GM19025 (cell line): ENCODE data around the gene KIRREL2.
A peak's percentile ranks its signal among the peaks of the same experiment; 100 is the strongest.

ENCODE experiments used
- ATAC-seq: cut with Tn5 transposase; IDR thresholded peaks from one replicate; pipeline ENCODE4 v1.9.1; 2021; ENCODE audit warnings: mild to moderate bottlenecking, low read depth, moderate library complexity; ENCODE audit not compliant: unreplicated experiment

Gene KIRREL2

GRCh38 chr19:35844482-35845214, 12.1 kb upstream of the KIRREL2 start:
- no peak for ATAC-seq

- no peak for ATAC-seq
Measured at GRCh38 chr19:35845215-35846037, 11.3 kb upstream of the KIRREL2 start.

- ATAC-seq, result no peak
Measured at GRCh38 chr19:35846038-35846668, 10.6 kb upstream of the KIRREL2 start.

- no peak for ATAC-seq
Measured at GRCh38 chr19:35847911-35848310, 8.8 kb upstream of the KIRREL2 start.

DNA sequence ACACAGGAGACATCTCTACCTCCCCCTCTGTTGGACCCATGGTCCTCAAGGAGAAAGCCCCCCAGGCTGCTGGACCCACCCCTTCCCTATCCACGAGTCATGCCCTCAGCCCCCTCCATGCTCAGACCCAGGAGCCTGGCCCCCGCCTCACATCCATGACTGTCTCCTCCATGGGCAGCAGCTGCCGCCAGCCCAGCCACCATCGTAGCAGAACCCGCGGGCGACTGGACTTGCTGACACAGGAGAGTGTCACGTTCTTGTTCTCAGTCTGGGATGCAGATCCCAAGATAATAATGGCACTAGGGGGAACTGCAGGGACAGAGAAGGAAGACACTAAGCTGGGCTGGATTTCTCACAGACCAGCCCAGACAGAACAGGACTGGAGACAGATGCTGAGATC, 8.2 kb upstream of the KIRREL2 start:
- ATAC-seq, result no peak

GRCh38 chr19:35848919-35849505, 7.7 kb upstream of the KIRREL2 start:
- no peak for ATAC-seq

DNA sequence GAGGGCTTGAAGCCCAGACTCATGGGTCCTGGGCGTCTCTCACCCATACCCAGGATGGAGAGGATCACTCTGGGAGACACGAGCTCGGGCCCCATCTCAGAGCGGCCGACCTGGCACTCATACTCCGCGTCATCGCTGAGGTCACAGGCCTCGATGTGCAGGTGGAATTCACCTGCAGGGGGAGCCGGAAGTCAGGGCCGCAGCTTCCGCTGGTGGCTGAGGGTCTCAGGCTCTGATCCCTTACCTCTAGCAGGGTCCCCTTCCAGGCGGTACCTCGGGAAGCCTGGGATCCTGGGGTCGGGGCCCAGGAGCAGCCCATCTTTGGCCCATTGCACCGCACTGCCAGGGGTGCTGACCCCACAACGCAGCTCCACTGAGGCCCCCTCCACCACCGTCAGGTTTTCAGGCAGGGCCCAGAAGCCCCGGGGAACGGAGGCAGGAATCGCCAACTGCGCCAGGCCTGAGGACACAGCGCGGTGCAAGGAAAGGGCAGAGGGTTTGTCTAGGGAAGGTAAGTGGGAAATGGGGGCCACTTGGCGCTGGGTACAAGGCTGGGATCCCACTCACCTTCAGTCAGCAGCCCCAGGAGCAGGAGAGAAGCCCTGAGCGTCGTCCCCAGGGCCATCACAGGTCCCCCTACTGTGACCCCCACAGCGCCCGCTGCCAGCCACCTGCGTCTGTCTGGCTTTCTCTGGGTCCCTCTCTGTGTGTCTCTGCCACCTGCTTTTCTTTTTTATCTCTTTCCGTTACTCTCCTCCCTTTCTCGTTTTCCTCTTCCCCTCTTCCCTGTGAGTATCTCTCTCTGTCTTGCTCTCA, 5.3 kb upstream of the KIRREL2 start:
- no peak for ATAC-seq

GRCh38 chr19:35852029-35852780, 4.5 kb upstream of the KIRREL2 start, which contains the start of gene NPHS1:
Gene NPHS1 (minus strand): TSS chr19:35852504. CDS start chr19:35851837, 667 bp downstream.
- ATAC-seq, result no peak

DNA sequence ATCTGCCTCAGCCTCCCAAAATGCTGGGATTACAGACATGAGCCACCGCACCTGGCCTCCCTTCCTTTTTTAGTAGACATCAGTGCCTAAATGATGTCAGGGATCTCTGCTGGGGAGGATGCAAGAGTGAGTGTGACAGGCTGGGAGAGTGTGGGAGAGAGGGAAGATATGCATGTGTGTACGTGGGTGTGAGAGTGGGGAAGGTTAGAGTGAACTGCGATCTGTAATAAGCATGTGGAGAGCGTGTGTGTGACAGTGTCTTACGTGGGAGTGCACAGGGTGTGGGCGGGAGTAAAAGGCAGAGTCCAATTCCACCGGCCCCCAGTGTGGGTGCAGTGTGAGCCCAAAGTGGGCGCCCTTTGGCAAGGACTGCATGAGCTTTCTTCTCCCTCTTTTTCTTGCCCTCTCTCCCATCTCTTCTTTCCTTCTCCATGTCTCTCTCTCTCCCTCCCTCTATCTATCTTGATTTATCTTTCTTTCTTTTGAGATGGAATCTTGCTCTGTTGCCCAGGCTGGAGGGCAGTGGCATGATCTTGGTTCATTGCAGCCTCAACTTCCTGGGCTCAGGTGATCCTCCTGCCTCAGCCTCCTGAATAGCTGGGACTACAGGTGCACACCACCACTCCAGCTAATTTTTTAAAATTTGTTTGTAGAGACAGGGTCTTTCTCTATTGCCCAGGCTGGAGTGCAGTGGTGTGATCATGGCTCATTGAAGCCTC, 3.5 kb upstream of the KIRREL2 start:
- no peak for ATAC-seq

DNA sequence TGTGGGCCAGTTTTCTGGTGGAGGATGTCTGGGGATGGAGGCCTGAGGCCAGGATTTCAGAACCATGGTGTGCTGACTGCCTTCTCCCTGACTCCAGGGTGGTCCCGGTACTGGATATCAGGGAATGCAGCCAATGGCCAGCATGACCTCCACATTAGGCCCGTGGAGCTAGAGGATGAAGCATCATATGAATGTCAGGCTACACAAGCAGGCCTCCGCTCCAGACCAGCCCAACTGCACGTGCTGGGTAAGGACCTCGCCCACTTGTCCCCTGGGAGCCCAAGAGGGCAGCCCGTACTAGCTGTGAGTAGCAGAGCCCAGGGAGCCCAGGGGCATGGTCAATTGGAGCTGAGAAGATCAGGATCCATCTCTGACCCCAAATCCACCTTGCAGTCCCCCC, 1.6 kb downstream of the KIRREL2 start:
- no peak for ATAC-seq

- ATAC-seq, result no peak
Measured at GRCh38 chr19:35859414-35859813, 2.7 kb downstream of the KIRREL2 start.

- no peak for ATAC-seq
Measured at GRCh38 chr19:35860436-35860817, 3.7 kb downstream of the KIRREL2 start.

GRCh38 chr19:35860818-35861639, 4.3 kb downstream of the KIRREL2 start:
- no peak for ATAC-seq

DNA sequence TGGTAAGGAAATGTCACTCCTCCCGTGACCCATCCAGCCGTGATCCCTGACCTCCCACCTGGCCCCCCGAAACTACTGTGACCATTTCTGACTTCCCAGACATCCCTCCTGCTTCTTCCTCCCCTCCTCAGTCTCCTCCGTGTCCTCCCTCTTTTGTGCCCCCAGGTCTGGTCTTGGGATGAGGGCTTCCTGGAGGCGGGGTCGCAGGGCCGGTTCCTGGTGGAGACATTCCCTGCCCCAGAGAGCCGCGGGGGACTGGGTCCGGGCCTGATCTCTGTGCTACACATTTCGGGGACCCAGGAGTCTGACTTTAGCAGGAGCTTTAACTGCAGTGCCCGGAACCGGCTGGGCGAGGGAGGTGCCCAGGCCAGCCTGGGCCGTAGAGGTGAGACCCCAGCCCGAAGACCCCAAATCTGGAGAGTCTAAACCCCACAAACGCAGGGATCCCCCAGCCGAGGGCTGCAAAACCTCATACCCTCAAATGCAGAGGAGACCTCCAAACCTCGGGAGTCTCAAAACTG, 5.0 kb downstream of the KIRREL2 start:
- no peak for ATAC-seq

GRCh38 chr19:35862528-35862927, 5.8 kb downstream of the KIRREL2 start:
- no peak for ATAC-seq

GRCh38 chr19:35863018-35863417, 6.3 kb downstream of the KIRREL2 start:
- no peak for ATAC-seq

- ATAC-seq, result peak; percentile 52
Measured at GRCh38 chr19:35868172-35868822, 11.6 kb downstream of the KIRREL2 start, which contains the start of gene APLP1. Gene APLP1 (plus strand): TSS chr19:35868574. CDS start chr19:35868637, 63 bp downstream.
